GM12874 (cell line): Measurements from ENCODE around the gene EGFR.

Experiments used
- TF ChIP-seq, protein P1 (sequence below): IDR thresholded peaks from 2 replicates; pipeline ENCODE4 v1.5.1; 2011; ENCODE audit warnings: low read depth, mild to moderate bottlenecking, control low read depth, low read length, moderate library complexity; ENCODE audit not compliant: insufficient read depth

EGFR gene

DNA sequence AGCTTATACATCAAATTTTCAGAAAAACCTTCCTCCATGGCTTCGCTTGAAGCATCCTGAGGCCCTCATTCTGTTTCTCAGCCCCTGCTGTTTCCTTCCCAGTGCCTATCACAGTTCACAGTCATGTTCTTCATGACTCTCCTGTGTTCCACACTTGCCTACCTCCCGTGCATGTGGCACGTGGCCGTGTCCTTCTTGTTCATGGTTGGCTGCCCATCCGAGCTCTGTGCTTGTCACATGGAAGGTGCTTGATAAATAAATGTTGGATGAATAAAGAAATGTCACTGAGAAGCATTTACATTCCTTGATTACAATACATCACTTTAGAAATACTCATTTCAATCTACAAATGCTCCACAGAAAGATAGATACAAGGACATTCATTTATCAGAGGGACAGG lies 23.7 kb upstream of the EGFR start:
- TF ChIP-seq, protein P1, sequence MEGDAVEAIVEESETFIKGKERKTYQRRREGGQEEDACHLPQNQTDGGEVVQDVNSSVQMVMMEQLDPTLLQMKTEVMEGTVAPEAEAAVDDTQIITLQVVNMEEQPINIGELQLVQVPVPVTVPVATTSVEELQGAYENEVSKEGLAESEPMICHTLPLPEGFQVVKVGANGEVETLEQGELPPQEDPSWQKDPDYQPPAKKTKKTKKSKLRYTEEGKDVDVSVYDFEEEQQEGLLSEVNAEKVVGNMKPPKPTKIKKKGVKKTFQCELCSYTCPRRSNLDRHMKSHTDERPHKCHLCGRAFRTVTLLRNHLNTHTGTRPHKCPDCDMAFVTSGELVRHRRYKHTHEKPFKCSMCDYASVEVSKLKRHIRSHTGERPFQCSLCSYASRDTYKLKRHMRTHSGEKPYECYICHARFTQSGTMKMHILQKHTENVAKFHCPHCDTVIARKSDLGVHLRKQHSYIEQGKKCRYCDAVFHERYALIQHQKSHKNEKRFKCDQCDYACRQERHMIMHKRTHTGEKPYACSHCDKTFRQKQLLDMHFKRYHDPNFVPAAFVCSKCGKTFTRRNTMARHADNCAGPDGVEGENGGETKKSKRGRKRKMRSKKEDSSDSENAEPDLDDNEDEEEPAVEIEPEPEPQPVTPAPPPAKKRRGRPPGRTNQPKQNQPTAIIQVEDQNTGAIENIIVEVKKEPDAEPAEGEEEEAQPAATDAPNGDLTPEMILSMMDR = no peak

DNA sequence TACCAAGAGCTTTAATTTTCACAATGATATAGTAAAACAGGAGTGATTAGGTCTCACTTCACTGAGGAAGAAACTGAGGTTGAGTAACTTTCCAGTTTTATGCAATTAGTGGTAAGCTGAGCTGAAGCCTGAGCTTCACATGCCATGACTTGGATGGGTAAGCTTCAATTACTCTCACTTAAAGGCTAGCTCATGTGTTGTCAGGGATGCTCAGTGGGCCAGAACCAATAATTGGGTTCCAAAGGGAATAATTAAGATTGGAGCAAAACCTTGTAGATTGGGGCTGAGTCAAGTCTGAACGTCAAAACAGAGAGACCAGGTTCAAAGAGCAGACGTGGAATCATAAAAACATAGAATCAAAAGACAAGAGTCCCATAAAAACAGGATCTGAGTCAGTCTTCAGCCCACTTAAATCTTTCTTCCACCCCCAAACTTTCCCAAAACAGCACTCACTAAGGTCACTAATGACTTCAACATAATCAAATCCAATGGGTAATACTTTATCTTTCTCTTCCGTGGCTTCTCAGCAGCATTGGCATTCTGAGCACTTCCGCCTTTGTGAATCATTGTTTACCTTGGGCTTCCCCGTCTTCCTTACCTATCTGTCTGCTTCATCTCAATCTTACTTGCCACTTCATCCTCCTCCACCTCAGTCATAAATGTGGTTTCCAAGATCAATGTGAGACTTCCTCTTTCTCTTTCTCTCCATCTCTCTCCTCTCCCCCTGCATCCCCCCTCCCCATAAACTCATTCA lies 23.0 kb upstream of the EGFR start:
- TF ChIP-seq, protein P1 = no peak

DNA sequence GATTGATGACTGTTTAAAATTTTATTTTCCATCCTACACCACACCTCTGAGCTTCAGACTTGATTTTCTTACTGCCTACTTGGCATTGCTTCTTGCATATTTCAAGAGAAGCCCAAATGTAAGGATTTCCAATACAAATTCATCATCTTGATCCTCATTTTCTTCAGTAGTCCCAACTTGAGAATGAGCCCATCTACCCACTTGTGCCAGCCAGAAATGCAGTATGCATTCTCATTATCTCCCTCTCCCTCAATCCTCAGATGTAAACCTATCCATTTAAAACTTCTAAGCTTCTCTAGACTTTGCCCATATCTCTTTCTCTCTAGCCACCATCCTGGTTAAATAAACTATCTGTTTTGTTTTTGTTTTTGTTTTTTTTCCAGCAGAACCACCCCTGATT lies 22.4 kb upstream of the EGFR start:
- TF ChIP-seq, protein P1 = no peak

DNA sequence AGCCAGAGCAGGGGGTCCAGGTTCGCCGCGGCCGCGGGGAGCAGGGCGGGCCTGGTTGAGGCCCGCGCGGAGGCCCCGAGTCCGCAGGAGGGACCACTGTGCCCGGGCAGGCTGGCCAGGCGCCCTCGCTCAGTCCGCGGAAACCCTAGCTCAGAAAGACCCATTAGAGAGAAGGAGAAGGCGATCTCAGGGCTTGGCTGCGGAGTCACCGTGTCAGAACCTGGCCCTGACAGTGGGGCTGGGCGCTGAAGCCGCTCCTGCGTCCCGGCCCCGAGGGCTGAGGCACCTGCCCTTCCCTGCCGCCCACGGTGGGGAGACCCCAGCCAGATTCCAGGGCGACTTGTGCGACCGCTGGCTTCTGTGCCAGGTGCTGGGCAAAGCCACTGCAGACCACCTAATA lies 14.2 kb upstream of the EGFR start:
- TF ChIP-seq, protein P1 = no peak

DNA sequence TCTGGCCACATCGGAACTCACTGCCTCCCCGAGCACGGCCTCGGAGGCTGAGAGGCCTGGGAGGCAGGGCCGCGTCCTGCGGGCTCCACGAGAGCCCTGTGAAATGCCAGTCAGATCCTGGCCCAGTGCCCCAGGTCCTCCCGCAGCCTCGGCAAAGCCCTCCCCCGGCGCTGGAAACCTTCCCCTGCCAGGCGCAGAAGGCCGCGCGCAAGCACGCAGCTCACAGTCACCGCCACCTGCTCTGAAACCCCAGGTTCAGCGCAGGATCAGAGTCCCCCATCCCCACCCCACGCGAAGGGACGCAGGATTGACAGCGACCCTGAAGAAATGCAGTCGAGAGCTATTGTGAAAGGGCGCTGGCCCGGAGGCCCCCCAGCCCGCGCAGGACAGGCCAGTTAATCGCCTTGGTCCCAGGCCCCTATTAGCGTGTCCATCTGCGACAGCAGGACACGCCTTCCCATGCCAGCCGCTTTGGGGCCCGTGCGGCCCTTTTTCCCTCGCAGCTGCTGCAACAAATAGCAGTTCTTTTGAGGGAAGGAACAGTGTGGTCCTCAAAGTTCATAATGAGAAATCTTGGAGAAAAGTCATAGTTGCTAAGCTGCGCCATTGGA lies 13.5 kb upstream of the EGFR start:
- TF ChIP-seq, protein P1 = no peak

DNA sequence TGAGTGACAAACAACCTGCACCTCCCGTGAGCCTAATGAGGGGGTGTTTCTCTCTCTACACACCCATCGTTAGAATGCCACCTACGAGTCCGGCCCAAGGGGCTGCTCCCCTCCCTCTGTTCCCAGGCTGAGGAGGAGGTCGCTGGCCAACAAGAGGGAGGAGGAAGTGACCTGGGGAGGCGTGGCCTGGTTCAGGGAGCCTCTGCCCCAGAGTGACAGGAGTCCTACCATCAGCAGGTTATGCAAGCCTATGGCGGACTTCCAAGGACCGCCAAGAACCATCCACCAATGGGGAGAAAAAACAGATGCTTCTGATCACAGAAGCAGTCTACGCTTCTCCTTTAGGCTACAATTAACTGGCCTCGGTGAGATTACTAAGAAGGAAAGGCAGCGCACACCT lies 12.3 kb upstream of the EGFR start:
- TF ChIP-seq, protein P1 = no peak

DNA sequence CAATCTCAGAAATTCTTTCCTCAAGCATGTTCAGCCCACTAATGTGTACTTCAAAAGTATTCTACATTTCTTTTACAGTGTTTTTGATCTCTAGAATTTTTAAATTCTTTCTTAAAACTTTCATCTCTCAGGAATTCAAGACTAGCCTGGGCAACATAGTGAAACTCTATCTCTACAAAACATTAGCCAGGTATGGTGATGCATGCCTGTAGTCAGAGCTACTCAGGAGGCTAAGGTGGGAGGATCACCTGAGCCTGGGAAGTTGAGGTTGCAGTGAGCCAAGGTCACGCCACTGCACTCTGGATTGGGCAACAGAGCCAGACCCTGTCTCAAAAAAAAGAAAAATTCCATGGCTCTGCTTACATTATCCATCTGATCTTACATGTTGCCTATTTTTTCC lies 5.0 kb upstream of the EGFR start:
- TF ChIP-seq, protein P1 = no peak
